Frontal cortex (tissue), 4 donors: ENCODE results near the gene SEMA6D. TPM values are rescaled to one million over a fixed set of nuclear protein-coding genes. Genes with fewer than 3 reads are reported as not detected.

ENCODE experiments used
- DNase-seq, 2 donors: peaks; one replicate each; pipeline ENCODE4 v3.0.0; 2012; ENCODE audit warnings: low spot score in 2 of 2
- FAIRE-seq: peaks from 2 replicates; lab custom pipeline; 2012; peaks lifted over from hg19 to GRCh38; lab: Jason Lieb, UNC
- total RNA-seq: library from RNA; depleted of rRNA; stranded (reverse); fragments of >200 nt; gene quantifications from one replicate; pipeline ENCODE4 v1.2.3, GENCODE V29; 2014
- donor health status: control.
- donor health status: control.
- donor health status: control.

Gene SEMA6D, protein sequence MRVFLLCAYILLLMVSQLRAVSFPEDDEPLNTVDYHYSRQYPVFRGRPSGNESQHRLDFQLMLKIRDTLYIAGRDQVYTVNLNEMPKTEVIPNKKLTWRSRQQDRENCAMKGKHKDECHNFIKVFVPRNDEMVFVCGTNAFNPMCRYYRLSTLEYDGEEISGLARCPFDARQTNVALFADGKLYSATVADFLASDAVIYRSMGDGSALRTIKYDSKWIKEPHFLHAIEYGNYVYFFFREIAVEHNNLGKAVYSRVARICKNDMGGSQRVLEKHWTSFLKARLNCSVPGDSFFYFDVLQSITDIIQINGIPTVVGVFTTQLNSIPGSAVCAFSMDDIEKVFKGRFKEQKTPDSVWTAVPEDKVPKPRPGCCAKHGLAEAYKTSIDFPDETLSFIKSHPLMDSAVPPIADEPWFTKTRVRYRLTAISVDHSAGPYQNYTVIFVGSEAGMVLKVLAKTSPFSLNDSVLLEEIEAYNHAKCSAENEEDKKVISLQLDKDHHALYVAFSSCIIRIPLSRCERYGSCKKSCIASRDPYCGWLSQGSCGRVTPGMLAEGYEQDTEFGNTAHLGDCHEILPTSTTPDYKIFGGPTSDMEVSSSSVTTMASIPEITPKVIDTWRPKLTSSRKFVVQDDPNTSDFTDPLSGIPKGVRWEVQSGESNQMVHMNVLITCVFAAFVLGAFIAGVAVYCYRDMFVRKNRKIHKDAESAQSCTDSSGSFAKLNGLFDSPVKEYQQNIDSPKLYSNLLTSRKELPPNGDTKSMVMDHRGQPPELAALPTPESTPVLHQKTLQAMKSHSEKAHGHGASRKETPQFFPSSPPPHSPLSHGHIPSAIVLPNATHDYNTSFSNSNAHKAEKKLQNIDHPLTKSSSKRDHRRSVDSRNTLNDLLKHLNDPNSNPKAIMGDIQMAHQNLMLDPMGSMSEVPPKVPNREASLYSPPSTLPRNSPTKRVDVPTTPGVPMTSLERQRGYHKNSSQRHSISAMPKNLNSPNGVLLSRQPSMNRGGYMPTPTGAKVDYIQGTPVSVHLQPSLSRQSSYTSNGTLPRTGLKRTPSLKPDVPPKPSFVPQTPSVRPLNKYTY
- 49.3 TPM for total RNA-seq

DNA sequence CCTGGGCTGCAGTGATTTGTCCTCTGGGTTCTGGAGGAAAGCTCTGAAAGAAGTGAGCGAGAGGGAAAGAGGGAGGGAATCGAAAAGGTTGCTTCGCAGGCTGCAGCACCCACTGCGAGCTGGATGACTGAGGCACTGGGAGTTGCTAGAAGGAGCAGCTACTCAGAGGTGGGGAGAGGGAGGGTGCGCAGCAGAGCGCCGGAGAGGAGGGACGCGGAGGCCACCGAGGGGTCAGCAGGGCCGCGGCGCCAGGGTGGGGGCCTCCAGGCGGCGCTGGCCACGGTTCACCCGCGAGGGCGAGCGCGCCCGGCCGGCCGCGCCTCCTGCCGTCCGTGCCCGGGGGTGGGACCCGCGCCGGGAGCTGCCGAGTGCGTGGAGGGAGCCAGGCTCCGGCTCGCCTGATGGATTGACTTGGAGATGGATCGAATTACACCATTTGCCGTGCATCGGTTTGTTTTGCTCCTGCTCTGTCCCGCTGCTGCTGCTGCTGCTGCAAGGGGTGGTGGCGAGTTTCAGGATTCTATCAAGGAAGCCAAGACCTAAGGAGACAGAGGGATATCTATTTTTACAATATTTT lies at the start of gene SEMA6D:
TSS of gene SEMA6D (plus strand) at position 470 of the 577 bp plus-strand sequence. CDS start 42,294 bp downstream, outside the sequence.
- DNase-seq, result peak; percentile 68 to 80
- no peak for FAIRE-seq

DNA sequence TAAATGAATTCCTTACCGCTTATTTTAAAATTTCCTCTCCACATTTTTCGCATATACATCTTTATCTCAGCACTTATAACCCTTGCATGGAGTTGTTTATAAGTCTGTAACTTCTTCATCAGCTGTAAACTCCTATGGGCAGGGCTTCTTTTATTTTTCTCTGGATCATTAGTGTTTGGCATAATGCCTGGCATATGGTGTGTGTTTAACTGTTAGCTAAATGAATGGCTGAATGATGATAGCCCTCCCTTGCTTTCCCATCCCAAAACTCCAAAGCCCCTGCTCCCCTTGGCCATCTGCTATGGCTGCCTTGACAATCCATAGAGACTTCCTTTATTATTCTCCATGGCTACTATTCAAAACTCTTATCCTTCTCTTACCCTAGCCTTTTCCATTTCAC lies 48.1 kb upstream of the SEMA6D start:
- FAIRE-seq, result no peak
- DNase-seq, result no peak

DNA sequence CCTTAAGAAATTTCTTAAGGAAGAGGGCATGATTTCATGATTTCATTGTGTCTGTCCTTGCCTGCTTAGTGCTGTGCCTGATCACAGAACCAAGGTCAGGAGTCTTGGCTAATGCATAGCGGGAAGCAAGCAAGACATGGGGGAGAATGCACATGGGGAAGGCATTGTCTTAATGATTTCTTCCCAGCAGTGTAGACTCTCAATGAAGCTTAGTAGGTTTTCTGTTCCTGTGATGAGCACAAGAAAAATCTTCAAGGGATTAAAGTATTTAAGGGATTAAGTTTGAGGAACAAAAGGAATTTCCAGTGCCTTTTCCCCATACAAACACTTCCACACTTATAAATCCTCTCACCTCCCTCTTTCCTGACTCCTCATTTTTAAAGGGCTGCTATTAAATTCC lies 46.9 kb upstream of the SEMA6D start:
- FAIRE-seq (no peak), DNase-seq (no peak)

DNA sequence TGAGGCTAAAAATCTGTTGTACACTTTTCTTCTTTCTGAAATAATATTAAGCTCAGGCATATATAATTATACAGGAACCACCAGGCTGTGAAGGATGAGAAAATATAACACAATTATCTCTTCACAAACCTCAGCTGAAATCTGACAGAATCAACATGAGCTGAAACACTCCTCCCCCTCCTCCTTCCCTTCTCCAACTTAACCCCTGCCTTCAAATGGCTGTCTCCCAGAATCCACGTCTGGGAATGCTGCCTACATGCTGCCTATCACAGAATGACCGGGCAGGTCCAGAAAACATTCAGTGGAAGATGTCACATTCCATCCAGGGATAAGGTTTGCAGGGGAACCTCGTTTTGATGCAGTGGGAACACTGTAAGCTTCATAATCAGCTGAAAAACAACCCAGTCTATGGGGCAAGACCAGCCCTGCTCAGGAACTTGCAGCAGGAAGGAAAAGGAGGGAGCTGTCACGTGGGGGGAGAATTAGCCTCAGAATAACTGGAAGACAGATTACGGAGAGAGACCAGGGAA lies 44.0 kb upstream of the SEMA6D start:
- FAIRE-seq (no peak), DNase-seq (no peak)

DNA sequence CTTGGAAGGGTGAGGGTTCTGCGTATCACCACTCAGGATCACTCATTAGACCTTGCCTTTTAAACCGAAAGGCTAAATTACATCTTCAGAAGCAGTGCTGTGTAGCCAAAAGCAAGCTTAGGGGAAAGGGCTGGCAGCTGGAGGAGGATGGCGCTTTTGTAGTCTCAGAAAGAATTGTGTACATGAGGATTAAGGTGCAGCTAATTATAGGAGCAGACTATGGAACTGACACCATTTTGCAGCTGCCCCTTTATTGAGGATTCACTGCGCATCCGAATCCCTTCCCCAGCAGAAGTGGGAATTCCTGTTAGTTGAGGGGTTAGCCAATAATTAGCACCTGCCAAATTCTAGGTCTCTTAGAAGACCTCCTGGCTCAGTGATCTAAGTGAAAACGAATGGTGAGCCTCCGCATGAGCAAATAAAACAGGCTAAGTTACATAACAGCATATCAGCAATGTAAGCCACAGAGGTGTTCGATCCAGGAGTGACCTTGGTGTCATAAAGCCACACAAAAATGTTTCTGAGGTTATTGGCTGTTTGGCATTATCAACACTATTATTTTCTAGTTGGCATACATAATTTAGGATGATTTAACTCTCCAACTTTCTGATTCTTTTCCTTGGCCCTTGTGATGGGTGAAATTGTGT lies 42.6 kb upstream of the SEMA6D start:
- DNase-seq (no peak), FAIRE-seq (no peak)

DNA sequence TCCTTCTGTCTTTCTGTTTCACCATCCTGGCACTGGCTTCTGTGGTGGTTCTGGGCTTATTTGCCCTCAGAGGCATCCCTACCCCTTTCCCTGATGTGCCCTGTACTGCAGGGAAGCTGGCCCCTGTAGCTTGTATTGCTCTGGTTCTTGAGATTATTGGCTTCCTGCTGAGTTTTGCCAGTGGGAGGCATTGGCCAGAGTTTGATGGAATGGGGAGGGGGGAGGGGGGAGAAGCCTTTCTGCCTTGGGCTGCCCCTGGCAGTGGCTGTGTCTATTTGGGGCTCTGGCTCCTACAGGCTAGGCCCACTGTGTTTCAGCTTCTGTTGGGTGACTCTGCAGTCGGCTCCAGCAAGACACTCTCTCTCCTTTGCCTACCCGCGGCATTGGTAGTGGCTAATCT lies 41.6 kb upstream of the SEMA6D start:
- DNase-seq, result no peak
- FAIRE-seq, result no peak

DNA sequence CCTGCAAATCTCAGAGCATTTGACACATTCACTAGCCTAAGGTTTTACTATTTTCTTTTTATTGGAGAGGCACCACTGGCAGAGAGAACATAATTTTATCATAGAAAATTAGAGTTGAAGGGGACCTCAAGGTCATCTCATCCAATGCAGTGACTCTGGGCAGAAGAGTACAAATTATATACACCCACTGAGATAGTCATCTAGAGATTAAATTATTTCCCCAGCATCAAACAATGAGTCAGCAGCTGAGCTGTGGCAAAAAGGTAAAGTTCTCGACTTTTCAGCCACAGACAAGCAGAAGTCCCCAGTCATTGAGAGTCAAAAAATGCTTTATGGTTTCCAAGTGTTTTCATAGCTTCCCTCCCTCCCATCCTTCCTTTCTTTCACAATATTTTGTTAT lies 39.3 kb upstream of the SEMA6D start:
- DNase-seq (no peak), FAIRE-seq (no peak)

DNA sequence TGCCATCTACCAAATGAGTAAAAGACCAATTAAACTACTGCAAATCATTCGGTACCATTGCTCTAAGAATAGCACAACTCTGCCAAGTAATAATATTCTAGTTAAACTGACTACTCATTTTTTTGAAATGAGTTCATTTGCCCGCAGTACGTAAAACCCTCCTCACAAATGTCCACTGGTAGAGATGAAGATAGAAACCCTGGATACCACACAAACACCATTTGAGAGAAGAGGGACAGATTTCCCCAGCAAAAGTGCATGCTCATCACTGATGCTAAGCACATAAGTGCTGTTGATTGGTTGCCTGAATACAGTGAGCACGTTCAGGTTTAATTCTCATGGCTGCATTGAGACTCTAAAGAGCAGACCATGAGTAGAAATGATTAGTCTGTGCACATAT lies 34.6 kb upstream of the SEMA6D start:
- no peak for FAIRE-seq

DNA sequence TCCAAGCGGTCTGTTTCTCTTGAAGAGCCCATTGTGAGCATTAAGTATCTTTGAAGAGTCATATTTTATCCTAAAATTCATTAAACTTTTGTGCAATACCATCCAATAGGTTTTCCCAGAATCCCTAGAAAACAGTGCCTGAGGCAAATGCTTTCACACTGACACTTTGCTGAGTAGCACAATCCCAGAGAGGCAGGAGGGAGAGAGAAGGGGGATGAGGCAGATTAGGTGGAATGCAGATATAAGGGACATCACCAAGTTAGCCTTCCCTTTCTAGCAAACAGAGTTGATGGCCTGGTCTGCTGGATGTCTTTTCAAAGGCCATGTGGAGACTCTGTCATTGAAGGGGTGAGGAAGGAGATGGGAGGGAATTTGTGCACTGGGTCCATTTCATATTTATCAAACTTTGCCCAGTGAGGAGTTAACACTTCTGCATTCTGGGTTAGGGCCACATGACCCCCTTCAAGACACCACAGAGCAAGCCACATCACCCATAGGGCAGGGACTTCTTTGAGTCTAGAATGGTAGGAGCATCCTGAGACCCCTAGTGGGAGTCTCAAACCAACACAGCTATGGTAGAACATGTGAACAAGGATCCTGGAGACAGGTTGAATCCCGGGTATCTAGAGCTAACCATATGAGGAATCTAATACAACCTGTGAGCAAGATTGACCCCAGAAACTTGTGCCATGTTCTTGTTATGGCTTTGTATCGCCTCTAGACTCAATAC lies 32.0 kb upstream of the SEMA6D start:
- DNase-seq (no peak), FAIRE-seq (no peak)

More for the DNA sequence above, 34.6 kb upstream of the SEMA6D start:
- DNase-seq, result no peak

DNA sequence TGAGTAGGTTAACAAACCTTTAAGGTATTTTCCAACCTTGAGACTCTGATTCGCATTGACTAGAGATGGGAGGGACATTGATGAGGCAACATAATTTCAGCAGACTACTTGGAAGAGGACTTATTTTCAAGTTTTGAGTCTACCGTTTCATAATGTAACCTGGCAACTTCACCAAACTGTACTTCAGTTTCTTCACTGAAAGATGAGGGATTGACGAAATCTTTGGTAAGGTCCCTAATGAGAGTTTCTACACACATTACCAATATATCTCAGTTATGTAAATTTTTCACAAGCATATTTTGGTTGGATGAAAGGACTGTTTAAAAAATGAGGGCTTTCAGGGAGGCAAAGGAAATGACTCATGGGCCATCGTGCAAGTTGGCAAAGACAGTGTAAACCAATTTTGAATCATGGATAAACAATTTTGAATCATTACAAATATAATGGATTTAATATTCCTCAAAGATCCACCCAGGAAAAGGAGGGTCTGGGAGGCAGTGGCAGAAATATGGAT lies 28.7 kb upstream of the SEMA6D start:
- FAIRE-seq (no peak), DNase-seq (no peak)

DNA sequence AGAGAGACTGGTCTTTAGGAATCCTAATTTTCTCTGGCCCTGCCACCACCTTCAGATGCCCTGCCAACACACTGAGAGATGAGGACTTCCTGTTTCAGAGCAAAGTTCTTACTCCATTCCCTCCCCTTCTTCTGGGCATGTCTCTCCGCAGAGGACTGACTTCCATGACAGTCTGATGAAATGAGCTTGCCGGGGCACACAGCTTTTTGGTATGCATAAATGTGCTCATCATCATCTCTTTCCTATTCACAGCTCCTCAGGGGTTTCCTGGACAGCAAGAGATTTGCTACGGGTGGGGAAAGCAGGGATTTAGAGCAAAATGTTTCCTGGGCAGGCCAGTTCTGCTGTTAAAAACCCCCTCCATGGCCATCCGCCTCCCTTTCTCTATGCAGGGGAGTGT lies 27.6 kb upstream of the SEMA6D start:
- no peak for DNase-seq
- FAIRE-seq, result no peak

DNA sequence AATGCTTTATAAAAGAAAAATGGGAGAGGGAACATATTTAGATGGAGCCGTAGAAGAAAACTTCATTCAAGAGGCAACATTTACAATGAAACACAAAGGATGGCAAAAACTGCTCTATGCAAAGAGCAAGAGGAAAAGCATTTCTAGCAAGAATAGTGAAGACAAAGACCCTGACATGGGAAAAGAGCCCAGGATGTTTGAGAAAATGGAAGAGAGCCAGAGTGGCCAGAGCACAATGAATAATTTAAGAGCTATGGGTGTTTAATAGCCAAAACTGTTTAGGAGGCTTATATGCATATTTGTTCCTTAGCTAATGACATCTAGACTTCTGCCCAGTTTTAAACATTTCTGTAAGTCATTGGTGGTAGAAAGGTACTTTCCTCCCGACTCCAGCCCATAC lies 25.4 kb upstream of the SEMA6D start:
- FAIRE-seq (no peak), DNase-seq (no peak)

DNA sequence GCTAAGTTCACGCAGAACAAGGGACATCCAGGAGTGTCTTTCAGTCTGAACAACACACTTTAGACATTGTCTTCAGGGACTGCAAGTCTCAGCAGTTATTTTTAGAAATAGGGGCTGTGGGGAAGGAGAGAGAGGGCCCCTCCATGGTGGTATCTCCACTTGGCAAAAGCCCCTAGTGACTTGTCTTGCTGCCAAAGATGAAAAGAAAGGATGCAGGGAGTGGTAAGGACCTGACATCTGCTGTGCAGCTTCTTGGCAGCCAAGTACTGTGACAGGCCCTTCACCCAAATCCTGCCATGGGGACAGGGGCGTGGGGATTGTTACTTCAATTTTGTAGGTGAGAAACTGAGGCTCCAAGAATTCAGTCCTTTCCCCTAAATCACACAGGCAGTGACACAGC lies 21.0 kb upstream of the SEMA6D start:
- FAIRE-seq, result no peak
- DNase-seq, result no peak

DNA sequence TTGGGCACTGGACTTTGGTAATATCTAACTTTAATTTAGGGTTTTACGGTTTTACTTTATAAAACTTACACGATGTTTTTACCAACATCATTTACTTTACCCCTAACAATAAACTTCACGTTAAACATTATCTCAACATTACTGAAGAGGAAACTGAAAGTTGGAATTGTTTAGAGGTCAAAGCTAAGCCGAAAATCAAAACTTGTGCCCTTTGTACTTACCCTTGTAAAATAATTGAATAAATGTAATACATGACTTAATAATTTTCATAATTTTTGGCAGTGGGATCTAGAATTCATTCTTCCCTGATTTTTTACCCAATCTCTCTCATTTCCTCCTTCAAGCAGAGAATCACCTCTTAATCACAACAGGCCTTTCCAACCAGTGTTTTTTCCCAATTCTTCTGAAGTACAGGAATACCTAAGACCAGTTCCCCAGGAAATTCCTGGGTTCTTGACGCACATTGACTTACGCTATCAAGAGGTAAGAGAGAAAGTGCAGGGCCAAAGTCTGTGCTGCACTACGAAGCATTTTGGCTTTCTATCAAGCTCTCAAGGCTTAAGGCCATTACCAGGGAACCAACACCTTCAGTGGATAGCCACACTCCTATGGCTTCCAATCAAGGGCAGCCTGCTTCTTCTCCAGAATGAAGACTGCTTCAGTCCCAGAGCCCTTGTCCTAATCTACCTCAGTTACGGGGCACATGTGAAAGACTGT lies 11.9 kb upstream of the SEMA6D start:
- no peak for DNase-seq

DNA sequence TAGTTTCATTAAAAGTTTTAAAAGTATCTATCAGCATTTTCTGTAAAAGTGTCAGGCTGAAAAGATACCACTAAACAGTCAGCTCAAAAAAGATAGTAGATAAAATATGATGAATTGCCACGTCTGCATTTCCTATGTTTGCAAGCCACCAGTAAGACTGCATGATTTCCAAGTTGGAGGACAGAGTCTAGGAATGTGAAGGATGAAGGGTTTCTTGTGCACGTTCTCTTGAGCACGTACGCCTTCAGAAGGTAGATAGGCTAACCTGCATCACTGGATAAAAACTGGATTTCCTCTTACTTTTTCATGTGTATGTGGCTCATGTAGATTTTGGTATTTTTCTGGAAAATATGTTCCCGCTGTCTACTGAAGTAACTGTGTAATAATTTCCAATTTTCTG lies 9.9 kb upstream of the SEMA6D start:
- no peak for FAIRE-seq
- DNase-seq, result no peak

More for the DNA sequence above, 11.9 kb upstream of the SEMA6D start:
- no peak for FAIRE-seq

DNA sequence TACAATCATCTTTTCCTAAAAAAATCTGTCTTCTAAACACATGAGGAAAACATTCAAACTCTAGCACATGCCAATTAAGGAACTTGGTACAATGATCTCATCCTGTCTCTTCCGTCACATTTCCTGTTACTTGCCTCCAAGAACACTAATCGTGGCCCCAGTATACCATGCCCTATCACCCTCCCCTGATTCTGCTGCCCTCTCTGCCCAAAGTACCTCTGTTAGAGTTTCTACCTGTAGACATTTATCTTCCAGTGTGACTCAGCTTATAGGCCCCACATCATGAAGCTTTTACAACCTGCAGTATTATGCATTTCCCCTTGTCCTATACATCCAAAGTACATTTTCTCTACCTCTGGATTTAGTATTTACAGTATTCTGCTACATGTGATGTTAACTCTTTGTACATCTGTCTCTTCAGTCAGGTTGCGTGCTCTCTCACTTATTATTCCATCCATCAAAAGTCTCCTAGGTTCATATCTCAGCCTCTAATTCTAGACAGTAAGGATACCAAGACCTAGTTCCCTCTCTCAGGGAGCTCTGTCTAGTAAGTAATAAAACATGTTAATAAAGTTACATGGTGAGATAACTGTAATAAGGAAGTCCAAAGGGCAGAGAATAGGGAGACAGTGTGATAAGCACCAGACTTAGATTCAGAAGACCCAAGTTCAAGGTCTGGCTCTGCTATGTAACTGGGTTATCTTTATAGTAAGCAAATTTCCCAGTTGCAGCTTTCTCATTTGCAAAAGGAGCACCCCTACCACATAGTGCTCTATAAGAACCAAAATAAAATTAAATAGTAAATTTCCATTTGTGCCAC lies 8.9 kb upstream of the SEMA6D start:
- FAIRE-seq (no peak), DNase-seq (no peak)

DNA sequence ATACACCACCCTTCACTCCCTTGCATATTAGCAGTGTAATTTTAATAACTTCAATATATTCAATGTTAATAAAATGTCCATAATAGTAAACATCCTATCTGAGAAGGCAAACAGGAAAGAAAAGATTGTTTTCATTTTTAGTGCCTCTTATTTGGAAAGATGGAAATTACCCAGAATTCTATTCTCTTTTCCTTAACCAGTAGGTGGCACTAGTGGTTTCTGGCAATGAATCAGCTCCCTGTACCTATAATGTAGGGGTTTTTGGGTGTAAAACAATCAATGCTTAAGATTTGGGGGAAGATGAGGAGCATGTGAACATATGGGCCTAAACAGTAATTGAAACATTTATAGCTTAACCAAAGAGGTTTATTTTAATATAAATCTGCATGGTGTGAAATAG lies 5.7 kb upstream of the SEMA6D start:
- peak; percentile 57 for FAIRE-seq
- no peak for DNase-seq
